Measurements from ENCODE around the gene OAF. TPM values are rescaled to one million over a fixed set of nuclear protein-coding genes. Genes with fewer than 3 reads are reported as not detected.

Gene OAF
- total RNA-seq, 4 donors from 2014 or later: 25.6 to 39.4 (median 32.5) TPM

GRCh38 chr11:120240866-120241265, 30.0 kb downstream of the OAF start:
- TF ChIP-seq CTCF (IDR thresholded peaks at IDR 0.05; ENCODE audit: low read depth): no peak

GRCh38 chr11:120241277-120241676, 30.4 kb downstream of the OAF start:
- no peak for TF ChIP-seq CTCF (IDR thresholded peaks at IDR 0.05; ENCODE audit: low read depth)

DNA sequence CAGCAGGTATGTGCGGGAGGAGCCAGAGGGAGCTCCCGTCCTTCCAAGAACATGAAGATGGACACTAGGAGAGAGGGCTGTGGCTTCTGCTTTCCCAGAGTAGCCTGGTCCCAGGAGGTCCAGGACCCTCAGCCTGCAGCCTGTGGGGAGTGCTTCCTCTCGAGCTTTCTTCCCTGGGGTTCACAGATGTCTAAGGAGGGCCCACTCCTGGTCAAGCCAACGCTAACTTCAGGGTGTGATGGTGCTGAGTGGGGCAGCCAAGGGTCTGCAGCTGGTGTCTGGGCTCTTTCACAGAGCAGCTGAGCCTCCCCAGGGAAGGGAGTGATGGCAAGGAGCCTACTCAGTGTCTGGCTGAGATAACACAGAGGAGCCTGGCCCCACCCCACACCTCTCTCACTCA, 32.4 kb downstream of the OAF start:
- TF ChIP-seq CTCF (IDR thresholded peaks at IDR 0.05; ENCODE audit: low read depth): no peak

DNA sequence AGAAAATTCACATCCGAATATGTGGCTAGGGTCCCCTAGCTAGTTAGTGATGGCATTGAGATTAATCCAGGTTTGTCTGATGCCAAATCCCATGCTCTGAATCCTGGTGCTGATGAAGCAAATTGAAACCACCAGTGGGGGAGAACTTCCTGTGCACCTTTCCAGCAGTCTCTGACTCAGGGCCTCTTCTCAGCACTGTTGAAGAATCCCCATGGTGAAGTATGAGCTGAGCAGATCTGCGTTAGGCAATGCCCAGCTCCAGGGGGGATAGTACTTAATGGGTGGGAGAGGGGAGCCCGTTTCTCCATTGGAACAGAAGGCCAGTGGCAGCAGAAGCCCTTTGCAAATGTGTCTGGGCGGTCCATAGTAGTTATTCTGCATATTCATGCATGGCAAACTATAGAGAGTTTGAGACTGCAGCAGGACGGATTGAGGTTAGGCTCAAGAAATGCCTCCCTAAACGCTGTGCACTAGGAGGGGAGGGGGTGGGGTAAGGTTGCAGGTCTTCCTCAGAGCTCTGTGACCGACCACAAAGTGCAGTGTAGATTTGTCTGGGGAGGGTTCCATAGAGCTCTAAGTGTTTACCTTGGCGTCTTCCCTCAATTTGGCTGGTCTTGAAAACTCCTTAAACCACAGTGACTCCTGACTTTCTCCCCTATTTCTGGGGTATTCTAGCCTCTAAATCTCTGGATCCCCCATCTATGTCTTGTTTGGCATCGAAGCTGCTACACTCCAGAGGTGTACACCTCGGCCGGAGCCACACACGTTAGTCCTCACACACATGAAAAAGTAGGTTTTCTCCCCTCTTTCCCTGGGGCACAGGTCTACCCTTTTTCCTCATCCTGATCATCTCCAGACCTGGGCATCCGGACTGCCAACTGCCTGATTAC, 33.9 kb downstream of the OAF start:
- no peak for TF ChIP-seq CTCF (IDR thresholded peaks at IDR 0.05; ENCODE audit: low read depth)

GRCh38 chr11:120245434-120245833, 34.6 kb downstream of the OAF start:
- TF ChIP-seq CTCF (IDR thresholded peaks at IDR 0.05; ENCODE audit: low read depth): no peak

- TF ChIP-seq CTCF (IDR thresholded peaks at IDR 0.05; ENCODE audit: low read depth): no peak
These were observed 37.9 kb downstream of the OAF start for GRCh38 chr11:120248551-120249278.

Data from subcutaneous adipose tissue (tissue), 4 donors.